NCI-H2196 (cell line): ENCODE measurements around the gene SSX2IP.
"Not testable (repeated sequence)": the region's sequence is repeated elsewhere in the genome, so short reads cannot be mapped to it uniquely, and the experiment has no call there.

ENCODE experiments used
- DNase-seq: peaks from one replicate; lab custom pipeline; 2025; ENCODE audit not compliant: unreplicated experiment; lab: John Stamatoyannopoulos, UW

SSX2IP gene

GRCh38 chr1:84690397-84691121 lies at the start of gene SSX2IP:
TSS of gene SSX2IP (minus strand) at chr1:84690461. CDS start at chr1:84671219, 19,242 bp downstream.
- peak; percentile 98 for DNase-seq

- DNase-seq = no peak
Measured at GRCh38 chr1:84738237-84738636, 48.0 kb upstream of the SSX2IP start.

- no peak for DNase-seq
Measured at GRCh38 chr1:84737590-84737989, 47.3 kb upstream of the SSX2IP start.

- no peak for DNase-seq
Measured at GRCh38 chr1:84736944-84737343, 46.7 kb upstream of the SSX2IP start.

GRCh38 chr1:84736445-84736844 lies 46.2 kb upstream of the SSX2IP start:
- DNase-seq = no peak

GRCh38 chr1:84735483-84735882 lies 45.2 kb upstream of the SSX2IP start:
- no peak for DNase-seq

- no peak for DNase-seq
Measured at GRCh38 chr1:84732520-84732919, 42.3 kb upstream of the SSX2IP start.

- DNase-seq = no peak
Measured at GRCh38 chr1:84731519-84731918, 41.3 kb upstream of the SSX2IP start.

- not testable (repeated sequence) for DNase-seq
Measured at GRCh38 chr1:84727711-84728110, 37.5 kb upstream of the SSX2IP start.

GRCh38 chr1:84726593-84727499 lies 36.6 kb upstream of the SSX2IP start:
- no peak for DNase-seq

GRCh38 chr1:84724128-84724860 lies 34.0 kb upstream of the SSX2IP start:
- DNase-seq = no peak

- DNase-seq = no peak
Measured at GRCh38 chr1:84722794-84723193, 32.5 kb upstream of the SSX2IP start.

- not testable (repeated sequence) for DNase-seq
Measured at GRCh38 chr1:84721872-84722271, 31.6 kb upstream of the SSX2IP start.

- DNase-seq = no peak
Measured at GRCh38 chr1:84721152-84721551, 30.9 kb upstream of the SSX2IP start.

- no peak for DNase-seq
Measured at GRCh38 chr1:84720221-84720780, 30.0 kb upstream of the SSX2IP start.

GRCh38 chr1:84719543-84720217 lies 29.4 kb upstream of the SSX2IP start:
- DNase-seq = no peak

- no peak for DNase-seq
Measured at GRCh38 chr1:84715342-84716019, 25.2 kb upstream of the SSX2IP start.

- no peak for DNase-seq
Measured at GRCh38 chr1:84712276-84712874, 22.1 kb upstream of the SSX2IP start.

- DNase-seq = no peak
Measured at GRCh38 chr1:84711869-84712268, 21.6 kb upstream of the SSX2IP start.

GRCh38 chr1:84711121-84711520 lies 20.9 kb upstream of the SSX2IP start:
- no peak for DNase-seq
